HTERT RPE-1 (cell line): ENCODE measurements around the gene PLIN4.

Source experiments
- in situ Hi-C: fragments of 300-500 bp; cut with MboI; formaldehyde crosslinking; loops from 4 replicates; pipeline ENCODE4 v1.14.3; 2020; ENCODE audit warnings: low sequenced_read_pairs

Gene PLIN4

GRCh38 chr19:4457654-4458395 lies 60.5 kb downstream of the PLIN4 start, which contains the start of gene UBXN6:
TSS of gene UBXN6 (minus strand) at chr19:4457794. CDS start at chr19:4457697, 97 bp downstream.
- in situ Hi-C loops, result no loop called here

- in situ Hi-C loops, result no loop called here
Measured at GRCh38 chr19:4456843-4457653, 61.2 kb downstream of the PLIN4 start.

- in situ Hi-C loops, result no loop called here
Measured at GRCh38 chr19:4456476-4456842, 61.8 kb downstream of the PLIN4 start.

GRCh38 chr19:4455719-4456475 lies 62.4 kb downstream of the PLIN4 start:
- in situ Hi-C loops, result no loop called here

GRCh38 chr19:4454747-4455718 lies 63.3 kb downstream of the PLIN4 start:
- in situ Hi-C loops, result no loop called here

- in situ Hi-C loops, result no loop called here
Measured at GRCh38 chr19:4453232-4454179, 64.8 kb downstream of the PLIN4 start.

- in situ Hi-C loops, result no loop called here
Measured at GRCh38 chr19:4452230-4452990, 65.9 kb downstream of the PLIN4 start.
